ENCODE measurements around the gene GSK3B.

DNA sequence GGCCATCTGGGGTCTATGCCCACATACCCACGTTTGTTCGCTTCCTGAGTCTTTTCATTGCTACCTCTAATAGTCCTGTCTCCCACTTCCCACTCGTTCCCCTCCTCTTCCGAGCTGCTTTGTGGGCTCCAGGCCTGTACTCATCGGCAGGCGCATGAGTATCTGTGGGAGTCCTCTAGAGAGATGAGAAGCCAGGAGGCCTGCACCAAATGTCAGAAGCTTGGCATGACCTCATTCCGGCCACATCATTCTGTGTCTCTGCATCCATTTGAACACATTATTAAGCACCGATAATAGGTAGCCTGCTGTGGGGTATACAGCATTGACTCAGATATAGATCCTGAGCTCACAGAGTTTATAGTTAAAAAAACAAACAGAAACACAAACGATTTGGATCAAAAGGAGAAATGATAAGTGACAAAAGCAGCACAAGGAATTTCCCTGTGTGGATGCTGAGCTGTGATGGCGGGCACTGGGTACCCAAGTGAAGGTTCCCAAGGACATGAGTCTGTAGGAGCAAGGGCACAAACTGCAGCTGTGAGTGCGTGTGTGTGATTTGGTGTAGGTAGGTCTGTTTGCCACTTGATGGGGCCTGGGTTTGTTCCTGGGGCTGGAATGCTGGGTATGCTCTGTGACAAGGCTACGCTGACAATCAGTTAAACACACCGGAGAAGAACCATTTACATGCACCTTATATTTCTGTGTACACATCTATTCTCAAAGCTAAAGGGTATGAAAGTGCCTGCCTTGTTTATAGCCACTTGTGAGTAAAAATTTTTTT lies 276.5 kb downstream of the GSK3B start:
- TF ChIP-seq, protein P1, sequence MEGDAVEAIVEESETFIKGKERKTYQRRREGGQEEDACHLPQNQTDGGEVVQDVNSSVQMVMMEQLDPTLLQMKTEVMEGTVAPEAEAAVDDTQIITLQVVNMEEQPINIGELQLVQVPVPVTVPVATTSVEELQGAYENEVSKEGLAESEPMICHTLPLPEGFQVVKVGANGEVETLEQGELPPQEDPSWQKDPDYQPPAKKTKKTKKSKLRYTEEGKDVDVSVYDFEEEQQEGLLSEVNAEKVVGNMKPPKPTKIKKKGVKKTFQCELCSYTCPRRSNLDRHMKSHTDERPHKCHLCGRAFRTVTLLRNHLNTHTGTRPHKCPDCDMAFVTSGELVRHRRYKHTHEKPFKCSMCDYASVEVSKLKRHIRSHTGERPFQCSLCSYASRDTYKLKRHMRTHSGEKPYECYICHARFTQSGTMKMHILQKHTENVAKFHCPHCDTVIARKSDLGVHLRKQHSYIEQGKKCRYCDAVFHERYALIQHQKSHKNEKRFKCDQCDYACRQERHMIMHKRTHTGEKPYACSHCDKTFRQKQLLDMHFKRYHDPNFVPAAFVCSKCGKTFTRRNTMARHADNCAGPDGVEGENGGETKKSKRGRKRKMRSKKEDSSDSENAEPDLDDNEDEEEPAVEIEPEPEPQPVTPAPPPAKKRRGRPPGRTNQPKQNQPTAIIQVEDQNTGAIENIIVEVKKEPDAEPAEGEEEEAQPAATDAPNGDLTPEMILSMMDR (IDR thresholded peaks at IDR 0.05; ENCODE audit: extremely low read depth in 1 of 2, insufficient read depth in 1 of 2, low read depth in 1 of 2, low read length in 2 of 2), result no peak
- TF ChIP-seq POLR2A (IDR thresholded peaks at IDR 0.05; ENCODE audit: low read depth, low read length) (no peak), EZH2 (IDR thresholded peaks at IDR 0.05; ENCODE audit: borderline replicate concordance, low read depth, low read length, severe bottlenecking) (no peak), POLR2AphosphoS5 (IDR thresholded peaks at IDR 0.05; ENCODE audit: insufficient read depth, low read depth, low read length) (no peak), MAX (IDR thresholded peaks at IDR 0.05; ENCODE audit: insufficient read depth, insufficient read length) (no peak), FOS (IDR thresholded peaks at IDR 0.05; ENCODE audit: borderline replicate concordance, insufficient read depth, low read length) (no peak), MYC (IDR thresholded peaks at IDR 0.05; ENCODE audit: low read depth, low read length) (no peak), JUN (IDR thresholded peaks at IDR 0.05; ENCODE audit: borderline replicate concordance, insufficient read depth, insufficient read length, low read depth) (no peak), GATA2 (IDR thresholded peaks at IDR 0.05; ENCODE audit: insufficient read depth, insufficient read length, low read depth, low read length) (no peak)
